HG03575 (cell line): Measurements from ENCODE around the gene QPRT.
A peak's percentile ranks its signal among the peaks of the same experiment; 100 is the strongest.
"Not testable (repeated sequence)": the region's sequence is repeated elsewhere in the genome, so short reads cannot be mapped to it uniquely, and the experiment has no call there.

Source experiments
- ATAC-seq: cut with Tn5 transposase; IDR thresholded peaks from one replicate; pipeline ENCODE4 v1.9.1; 2021; ENCODE audit not compliant: unreplicated experiment, insufficient number of reproducible peaks, low FRiP score; ENCODE audit errors: extremely low read depth

The QPRT gene

DNA sequence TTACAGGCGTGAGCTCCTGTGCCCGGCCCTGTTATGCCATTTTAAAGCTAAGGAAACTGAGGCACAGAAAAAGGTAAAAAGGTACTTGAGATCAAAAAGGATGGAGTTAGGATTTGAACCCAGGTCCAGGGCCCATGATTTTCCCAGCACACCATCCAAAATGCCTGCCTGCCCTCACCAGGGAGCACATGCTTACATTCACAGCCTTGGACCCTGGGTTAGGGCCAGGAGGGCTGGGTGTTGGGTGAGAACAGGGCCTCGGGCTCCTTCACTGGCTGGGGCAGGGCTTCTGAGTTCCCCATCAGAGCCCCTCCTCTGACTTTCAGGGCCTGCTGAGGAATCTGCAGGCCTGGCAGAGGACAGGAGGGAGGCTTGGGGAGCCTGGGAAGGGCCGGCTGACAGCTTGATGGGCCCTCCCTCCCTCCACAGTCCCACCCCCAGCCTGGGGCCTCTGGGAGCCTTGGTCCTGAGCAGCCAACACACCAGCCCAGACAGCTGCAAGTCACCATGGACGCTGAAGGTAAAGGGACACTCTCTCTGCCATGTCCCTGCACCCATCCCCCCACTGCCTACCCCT is at the start of gene QPRT:
TSS of gene QPRT (plus strand) at position 490 of the 577 bp plus-strand sequence. CDS start at position 508, 18 bp downstream.
- no peak for ATAC-seq

DNA sequence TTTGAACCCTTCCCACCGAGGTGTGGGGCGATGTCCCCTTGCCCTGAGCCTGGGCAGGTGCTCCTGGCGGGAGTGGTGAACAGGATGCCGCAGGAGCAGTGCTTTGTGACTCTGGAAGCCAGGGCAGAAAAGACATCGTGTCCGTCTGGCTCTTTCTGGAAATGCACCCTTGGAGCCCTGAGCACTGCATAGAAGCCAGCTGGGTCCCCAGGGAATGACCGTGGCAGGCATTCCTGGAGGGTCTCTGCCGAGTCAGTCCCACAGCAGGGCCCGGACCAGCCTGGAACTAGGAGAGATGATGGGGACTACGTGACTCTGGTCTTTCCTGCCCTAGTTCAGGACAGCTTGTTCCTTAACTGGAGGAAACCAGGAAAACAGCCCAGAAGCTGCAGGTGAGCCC is 49.7 kb upstream of the QPRT start:
- ATAC-seq: not testable (repeated sequence)

DNA sequence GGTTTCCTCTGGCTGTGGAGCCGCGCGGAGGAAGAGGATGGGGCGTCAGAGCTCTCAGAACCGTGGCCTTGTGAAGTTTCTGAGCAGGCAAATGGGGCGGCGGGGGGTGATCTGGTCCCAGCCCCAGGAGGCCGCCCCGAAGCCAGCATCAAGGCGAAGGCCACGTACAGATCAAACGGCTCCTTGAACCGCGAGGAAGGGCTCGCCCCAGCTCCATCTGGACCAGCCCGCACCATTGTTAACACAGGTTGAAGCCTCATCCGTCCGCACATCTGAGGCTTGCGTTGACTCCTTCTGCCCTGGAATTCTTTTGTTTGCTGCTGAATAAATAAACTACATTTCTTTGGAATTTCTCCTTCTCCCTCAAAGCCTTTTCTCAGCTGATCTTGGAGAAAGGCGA is 47.3 kb upstream of the QPRT start:
- not testable (repeated sequence) for ATAC-seq

DNA sequence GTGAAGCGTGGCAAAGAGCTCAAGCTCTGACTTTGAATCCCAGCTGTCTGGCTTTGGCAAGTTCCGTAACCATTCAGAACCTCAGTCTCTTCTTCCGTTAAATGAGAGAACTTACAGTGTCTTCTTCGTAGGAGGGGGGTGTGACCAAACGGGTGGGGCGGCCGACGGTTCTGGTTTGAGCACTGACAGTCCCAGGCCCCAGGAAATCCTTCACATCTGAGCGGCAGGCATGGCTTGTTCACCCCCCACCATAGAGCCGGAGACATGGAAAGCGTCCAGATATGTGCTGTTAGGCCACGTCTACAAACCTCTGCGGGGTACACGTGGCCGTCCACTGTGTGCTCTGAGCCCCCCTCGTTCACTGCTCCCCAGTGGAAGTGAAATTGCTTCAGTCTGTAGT is 43.1 kb upstream of the QPRT start:
- ATAC-seq: not testable (repeated sequence)

DNA sequence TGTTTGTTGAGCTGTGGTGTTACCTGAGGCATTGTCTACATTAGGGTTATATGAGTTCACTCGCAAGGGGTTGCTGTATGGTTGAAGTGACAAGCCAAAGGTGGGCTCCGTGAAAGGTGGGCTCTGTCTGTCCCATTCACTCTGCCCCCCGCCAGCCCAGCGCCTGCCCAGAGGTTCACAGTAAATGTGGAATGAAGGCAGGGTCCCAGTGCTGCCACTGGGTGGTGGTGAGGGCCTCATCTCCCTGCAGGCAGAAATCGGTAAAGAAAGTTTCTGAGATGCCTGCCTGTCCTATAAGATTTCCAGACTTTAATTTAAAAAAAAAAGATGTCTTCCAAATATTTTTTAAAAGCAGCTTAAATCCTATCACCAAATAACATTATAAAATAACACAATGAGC is 42.6 kb upstream of the QPRT start:
- not testable (repeated sequence) for ATAC-seq

DNA sequence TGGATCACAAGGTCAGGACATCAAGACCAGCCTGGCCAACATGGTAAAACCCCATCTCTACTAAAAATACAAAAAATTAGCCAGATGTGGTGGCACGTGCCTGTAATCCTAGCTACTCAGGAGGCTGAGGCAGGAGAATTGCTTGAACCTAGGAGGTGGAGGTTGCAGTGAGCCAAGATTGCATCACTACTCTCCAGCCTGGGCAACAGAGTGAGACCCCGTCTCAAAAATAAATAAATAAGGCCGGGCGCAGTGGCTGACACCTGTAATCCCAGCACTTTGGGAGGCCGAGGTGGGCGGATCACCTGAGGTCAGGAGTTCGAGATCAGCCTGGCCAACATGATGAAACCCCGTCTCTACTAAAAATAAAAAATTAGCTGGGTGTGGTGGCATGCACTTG is 40.2 kb upstream of the QPRT start:
- not testable (repeated sequence) for ATAC-seq

DNA sequence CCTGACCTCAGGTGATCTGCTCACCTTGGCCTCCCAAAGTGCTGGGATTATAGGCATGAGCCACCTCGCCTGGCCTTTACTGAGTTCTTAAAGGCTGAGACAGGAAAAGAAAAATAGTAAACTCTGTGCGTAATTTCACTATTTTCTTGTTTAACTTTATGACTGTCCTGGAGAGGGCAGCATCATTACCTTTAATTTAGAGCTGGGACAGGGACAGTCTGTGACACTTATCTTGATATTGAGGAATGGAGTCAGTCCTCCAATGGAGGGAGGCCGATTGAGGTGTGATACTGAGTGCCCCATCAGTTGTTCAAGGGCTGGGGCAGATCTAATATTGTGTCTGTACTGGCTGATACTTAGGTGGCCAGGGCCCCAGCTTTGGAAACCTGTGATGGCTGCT is 37.4 kb upstream of the QPRT start:
- ATAC-seq: no peak

DNA sequence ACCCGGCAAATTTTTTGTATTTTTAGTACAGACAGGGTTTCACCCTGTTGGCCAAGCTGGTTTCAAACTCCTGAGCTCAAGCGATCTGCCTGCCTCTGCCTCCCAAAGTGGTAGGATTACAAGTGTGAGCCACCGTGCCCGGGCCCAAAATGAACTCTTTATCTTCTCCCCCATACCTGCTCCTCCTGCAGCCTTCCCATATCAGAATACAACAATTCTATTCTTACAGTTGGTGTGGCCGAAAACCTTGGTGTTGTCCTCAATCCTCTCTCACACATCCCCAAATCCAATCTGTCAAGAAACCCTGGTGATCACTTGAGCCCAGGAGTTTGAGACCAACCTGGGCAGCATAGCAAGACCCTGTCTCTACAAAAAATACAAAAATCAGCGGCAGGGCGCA is 35.4 kb upstream of the QPRT start:
- ATAC-seq: no peak

DNA sequence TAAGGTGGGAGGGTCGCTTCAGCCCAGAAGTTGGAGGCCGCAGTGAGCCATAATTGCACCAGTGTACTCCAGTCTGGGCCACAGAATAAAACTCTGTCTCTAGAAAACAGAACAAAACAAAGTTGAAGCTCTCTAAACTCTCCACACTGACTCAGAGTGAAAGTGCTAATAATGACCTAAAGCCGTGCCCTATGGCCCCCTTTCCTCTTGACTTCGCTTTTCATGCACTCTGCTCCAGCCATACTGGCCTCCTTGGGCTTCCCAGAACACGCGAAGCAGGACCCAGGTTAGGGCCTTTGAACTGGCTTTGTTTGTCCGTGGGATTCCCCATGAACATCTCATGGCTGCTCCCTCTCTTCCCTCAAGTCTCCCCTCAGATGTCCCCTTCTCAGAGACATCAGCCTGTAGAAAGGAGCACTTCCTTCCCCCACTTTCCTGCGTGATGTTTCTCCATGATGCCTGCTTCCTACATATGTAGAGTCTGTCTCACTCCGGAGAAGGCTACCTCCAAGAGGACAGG is 34.6 kb upstream of the QPRT start:
- peak; percentile 52 for ATAC-seq

DNA sequence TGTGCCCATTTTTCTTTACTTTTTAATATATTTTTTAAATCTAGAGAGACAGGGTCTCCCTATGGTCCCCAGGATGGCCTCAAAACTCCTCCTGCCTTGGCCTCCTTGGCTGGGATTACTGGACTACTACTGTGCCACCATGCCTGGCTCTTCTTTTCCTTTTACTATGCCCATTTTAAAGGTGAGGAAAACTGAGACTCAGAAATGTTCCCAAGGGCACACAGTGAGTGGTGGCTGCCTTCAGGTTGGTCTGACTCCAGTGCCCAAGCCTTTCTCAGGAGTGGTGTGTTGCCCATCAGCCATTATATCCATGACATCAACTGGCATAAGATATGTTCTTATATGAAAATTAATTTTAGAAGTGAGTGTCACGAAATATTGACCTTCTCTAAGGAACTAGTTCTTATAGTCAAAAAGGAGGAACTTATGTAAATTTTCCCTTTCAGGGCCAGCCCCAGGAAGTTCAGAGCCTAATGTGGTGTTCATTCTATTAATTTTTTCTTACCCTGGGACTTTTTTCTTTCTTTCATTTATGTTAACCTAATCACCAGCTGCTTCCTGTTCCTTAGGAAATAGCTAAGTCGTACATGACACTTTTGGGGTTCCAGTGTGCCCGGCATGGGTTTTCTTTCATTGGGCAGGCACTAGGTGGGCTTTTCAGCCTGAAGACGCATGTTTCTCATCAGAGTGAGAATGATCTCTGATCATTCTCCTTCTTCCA is 33.8 kb upstream of the QPRT start:
- ATAC-seq: no peak

DNA sequence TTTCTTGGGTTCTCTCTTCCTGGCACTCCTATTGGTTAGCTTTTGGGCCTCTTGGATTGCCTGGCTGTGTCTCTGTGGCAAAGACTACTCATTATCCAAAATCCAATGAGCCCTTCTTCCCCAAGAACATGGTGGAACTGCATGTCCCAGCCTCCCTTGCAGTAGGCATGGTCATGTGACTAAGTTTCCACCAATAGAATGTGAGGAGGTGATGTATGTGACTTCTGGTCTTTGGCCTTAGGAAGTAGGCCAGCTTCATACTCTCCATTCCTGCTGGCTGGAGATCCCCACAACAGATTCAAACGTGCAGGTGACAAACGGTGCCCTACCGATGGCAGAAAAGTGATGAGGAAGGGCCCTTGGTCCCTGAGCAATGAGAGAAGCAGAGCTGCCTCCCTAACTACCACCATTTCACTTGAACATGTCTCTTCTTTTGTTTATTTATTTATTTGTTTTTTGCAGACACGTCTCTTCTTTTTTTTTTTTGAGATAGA is 33.2 kb upstream of the QPRT start:
- no peak for ATAC-seq

DNA sequence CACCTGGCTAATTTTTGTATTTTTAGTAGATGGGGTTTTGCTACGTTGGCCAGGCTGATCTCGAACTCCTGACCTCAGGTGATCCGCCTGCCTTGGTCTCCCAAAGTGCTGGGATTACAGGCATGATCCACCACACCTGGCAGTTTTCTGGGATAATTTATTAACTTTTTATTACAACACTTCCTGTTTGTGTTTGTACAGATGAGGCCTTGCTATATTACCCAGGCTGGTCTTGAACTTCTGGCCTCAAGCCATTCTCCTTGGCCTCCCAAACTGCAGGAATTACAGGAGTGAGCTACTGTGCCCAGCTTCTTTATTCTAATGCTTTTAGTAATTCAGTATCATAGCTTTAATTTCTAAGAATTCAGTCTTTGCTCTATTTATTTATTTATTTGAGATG is 32.0 kb upstream of the QPRT start:
- no peak for ATAC-seq

DNA sequence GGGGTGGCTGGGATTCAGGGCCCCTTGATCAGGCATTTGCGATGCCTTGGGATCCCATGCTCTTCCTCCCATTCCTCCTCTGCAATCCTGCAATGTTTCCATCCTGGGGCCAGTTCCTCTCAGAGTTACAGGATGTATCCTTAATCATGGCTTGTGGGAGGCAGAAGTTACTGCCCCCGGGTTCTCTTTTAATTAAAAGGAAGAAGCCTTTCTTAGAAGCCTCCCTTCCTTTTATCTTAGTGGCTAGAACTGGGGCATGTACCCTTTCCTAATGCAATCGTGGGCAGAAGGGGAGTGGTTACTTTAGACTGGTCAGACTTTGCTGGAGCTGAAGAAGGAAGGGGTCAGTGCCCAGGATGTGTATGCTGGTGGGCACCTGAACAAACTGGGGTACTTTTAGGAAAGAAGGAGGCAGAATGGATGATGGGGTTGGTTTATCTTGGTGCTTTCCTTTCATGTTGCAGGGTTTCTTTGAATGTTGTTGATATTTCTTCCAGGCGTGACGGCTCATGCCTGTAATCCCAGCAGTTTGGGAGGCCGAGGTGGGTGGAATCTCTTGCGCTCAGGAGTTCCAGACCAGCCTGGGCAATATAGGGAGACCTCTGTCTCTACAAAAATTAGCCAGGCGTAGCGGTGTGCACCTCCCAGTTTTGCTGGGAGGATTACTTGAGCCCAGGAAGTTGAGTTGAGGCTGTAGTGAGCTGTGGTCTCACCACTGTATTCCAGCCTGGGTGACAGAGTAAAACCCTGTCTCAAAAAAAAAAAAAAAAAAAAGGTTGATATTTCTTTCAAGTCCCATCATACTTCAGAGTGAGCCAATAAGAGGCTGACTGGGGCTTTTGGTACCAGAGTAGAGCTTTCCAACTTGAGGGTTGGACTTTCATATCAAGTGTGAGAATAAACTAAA is 29.1 kb upstream of the QPRT start:
- no peak for ATAC-seq

DNA sequence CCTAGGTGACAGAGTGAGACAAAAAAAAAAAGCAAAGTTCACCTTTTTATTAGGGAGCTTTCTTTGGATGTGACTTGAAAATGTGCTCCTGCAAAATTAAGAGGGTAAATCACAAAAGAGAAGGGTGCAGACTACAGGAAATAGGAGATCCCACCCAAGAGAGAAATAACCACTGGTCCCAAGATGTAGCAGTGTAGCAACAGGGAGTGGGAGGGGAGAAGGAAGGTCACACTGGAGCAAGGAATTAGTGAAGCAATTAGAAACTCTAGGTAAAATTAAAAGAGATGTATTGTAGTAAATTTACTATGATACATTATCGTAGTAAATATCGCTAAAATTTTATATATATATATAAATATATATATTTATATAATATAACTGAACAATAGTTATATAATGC is 28.2 kb upstream of the QPRT start:
- ATAC-seq: no peak

DNA sequence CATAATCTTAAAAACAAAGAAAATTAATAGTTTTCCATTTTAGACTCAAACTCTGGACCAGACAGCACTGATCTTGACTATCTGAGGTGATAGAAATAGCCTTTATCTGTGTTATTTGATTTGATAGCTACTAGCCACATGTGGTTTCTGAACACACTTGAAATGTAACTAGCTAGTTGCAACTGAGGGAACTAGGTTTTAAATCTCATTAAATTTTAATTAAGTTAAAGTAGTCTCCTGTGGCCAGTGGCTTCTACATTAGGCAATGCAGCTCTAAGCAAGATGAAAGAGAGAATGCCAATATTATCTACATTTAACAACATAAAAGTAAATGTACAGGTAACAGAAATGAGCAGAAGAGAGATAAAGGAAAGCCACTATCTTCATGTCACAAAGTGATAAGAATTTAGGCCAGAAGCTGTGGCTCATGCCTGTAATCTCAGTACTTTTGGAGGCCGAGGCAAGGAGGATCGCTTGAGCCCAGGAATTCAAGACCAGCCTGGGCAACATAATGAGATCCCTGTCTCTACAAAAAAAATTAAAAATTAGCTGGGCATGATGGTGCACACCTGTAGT is 27.1 kb upstream of the QPRT start:
- no peak for ATAC-seq

DNA sequence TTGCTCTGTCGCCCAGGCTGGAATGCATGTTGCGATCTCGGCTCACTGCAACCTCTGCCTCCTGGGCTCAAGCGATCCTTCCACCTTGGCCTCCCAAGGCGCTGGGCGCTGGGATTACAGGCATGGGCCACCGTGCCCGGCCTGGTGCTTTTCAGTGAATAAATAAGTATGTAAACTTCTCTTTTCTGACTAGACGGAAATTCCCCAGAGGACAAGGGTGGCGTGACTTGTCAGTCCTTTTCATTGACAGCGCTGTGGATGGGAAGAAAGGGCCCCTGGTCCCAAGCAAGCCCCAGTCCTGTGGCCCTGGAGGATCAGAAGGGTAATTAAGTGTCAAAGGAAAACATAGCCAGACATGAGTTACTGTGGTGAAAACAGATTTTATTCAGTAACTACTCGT is 25.5 kb upstream of the QPRT start:
- ATAC-seq: no peak

DNA sequence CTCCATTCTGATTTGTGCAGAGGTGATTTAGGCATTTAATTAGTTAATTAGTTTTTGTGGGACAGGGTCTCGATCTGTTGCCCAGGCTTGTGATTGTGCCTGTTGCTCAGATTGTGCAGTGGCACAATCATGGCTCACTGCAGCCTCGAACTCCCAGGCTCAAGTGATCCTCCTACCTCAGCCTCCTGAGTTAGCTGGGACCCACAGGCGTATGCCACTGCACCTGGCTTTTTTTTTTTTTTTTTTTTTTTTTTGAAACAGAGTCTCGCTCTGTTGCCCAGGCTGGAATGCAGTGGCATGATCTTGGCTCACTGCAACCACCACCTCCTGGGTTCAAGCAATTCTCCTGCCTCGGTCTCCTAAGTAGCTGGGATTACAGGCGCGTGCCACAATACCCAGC is 25.1 kb upstream of the QPRT start:
- not testable (repeated sequence) for ATAC-seq

DNA sequence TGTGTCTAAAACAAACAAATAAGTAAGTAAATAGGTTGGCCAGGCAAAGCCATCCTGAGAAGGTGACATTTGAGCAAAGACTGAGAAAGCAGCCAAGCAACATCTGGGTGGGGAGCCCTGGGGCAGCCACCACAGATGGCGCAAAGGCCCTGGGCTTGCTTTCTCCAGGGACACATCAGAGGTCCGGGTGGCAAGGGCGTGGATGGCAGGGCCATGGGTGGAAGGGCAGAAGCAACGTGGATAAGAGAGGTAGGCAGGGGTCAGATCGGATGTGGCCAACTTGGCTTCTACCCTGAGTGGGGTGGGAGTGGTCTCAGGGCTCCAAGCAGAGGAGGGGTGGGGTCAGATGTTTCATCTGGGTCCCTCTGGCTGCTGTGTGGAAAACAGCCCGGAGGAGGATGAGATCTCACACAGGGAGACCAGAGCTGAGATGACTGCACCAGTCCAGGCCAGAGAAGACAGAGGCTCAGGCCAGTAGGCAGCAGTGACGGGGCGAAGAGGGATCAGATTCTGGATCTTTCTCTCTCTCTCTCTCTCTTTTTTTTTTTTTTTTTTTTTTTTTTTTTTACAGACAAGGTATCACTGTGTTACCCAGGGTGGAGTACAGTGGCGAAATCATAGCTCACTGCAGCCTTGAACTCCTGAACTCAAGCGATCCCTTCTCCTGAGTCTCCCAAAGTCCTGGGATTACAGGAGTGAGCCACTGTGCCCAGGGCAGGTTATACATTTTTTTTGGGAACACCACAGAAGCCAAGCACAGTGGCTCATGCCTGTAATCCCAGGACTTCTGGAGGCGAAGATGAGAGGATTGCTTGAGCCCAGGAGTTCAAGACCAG is 22.1 kb upstream of the QPRT start:
- ATAC-seq: no peak
